WTC11 (cell line): ENCODE results near the gene CEP104. TPM values are rescaled to one million over a fixed set of nuclear protein-coding genes. Genes with fewer than 3 reads are reported as not detected.

Experiments
- ATAC-seq: fragments of 200-7000 bp; cut with Tn5 transposase; 2 replicates; pipeline ENCODE4 v1.10.0; 2021; ENCODE audit warnings: mild to moderate bottlenecking, moderate library complexity
- CTCF ChIA-PET: fragments of 300-600 bp; sonication (Branson Sonifier 250); formaldehyde crosslinking; loops from one replicate; lab custom pipeline; 2021; ENCODE audit warnings: antibody characterized with exemption; lab: Charles Lee
- POLR2A ChIA-PET: fragments of 350-600 bp; sonication (Branson Sonifier 250); formaldehyde crosslinking; loops from one replicate; lab custom pipeline; 2021; ENCODE audit warnings: antibody characterized with exemption; lab: Charles Lee
- DNase-seq: peaks from one replicate; pipeline ENCODE4 v3.0.0; 2021; ENCODE audit warnings: low spot score
- H3K27ac Mint-ChIP-seq: 2 replicates; pipeline ENCODE4 v1.8.0; 2021; ENCODE audit warnings: mixed read lengths
- H3K27me3 Mint-ChIP-seq: 2 replicates; pipeline ENCODE4 v1.8.0; 2021; ENCODE audit warnings: low read depth, mild to moderate bottlenecking, moderate library complexity, mixed read lengths
- H3K36me3 Mint-ChIP-seq: 2 replicates; pipeline ENCODE4 v1.8.0; 2021; ENCODE audit warnings: mixed read lengths
- H3K4me1 Mint-ChIP-seq: 2 replicates; pipeline ENCODE4 v1.8.0; 2022; ENCODE audit warnings: mixed read lengths
- H3K4me3 Mint-ChIP-seq: 2 replicates; pipeline ENCODE4 v1.8.0; 2021; ENCODE audit warnings: mild to moderate bottlenecking, moderate library complexity, mixed read lengths
- H3K9me3 Mint-ChIP-seq: 2 replicates; pipeline ENCODE4 v1.8.0; 2021; ENCODE audit warnings: mixed read lengths
- CDX4 ChIP-seq: fragments of 250-450 bp; sonication (Bioruptor Pico); IDR thresholded peaks from 2 replicates; pipeline ENCODE4 v1.9.0; 2021; ENCODE audit warnings: moderate library complexity, mild to moderate bottlenecking, inconsistent platforms, borderline replicate concordance
- CREB1 ChIP-seq: sonication (generic); formaldehyde crosslinking; IDR thresholded peaks from 2 replicates; pipeline ENCODE4 v1.8.0; 2023; ENCODE audit warnings: mild to moderate bottlenecking, missing genetic modification reagents
- E2F4 ChIP-seq: sonication (generic); formaldehyde crosslinking; IDR thresholded peaks from 2 replicates; pipeline ENCODE4 v1.8.1; 2022; ENCODE audit warnings: low read depth, mild to moderate bottlenecking, moderate library complexity, missing genetic modification reagents, borderline replicate concordance
- EMX1 ChIP-seq: fragments of 250-450 bp; sonication (Bioruptor Pico); IDR thresholded peaks from 2 replicates; pipeline ENCODE4 v1.8.0; 2021; ENCODE audit warnings: mild to moderate bottlenecking
- ESRRA ChIP-seq: sonication (generic); formaldehyde crosslinking; IDR thresholded peaks from 2 replicates; pipeline ENCODE4 v1.8.1; 2022; ENCODE audit warnings: mild to moderate bottlenecking, missing genetic modification reagents, borderline replicate concordance
- FOXJ3 ChIP-seq: sonication (generic); formaldehyde crosslinking; IDR thresholded peaks from 2 replicates; pipeline ENCODE4 v1.9.0; 2021; ENCODE audit warnings: missing genetic modification reagents, mild to moderate bottlenecking, borderline replicate concordance
- HMGXB4 ChIP-seq: sonication (generic); formaldehyde crosslinking; IDR thresholded peaks from 2 replicates; pipeline ENCODE4 v1.8.1; 2023; ENCODE audit warnings: mild to moderate bottlenecking, moderate library complexity, missing genetic modification reagents
- IRF1 ChIP-seq: sonication (generic); formaldehyde crosslinking; IDR thresholded peaks from 2 replicates; pipeline ENCODE4 v1.8.0; 2023; ENCODE audit warnings: missing genetic modification reagents
- PRDM15 ChIP-seq: sonication (generic); formaldehyde crosslinking; IDR thresholded peaks from 2 replicates; pipeline ENCODE4 v1.8.0; 2022; ENCODE audit warnings: missing genetic modification reagents
- RELA ChIP-seq: sonication (generic); formaldehyde crosslinking; IDR thresholded peaks from 2 replicates; pipeline ENCODE4 v1.8.1; 2022; ENCODE audit warnings: missing genetic modification reagents, mild to moderate bottlenecking, borderline replicate concordance
- SMAD4 ChIP-seq: sonication (generic); formaldehyde crosslinking; IDR thresholded peaks from 2 replicates; pipeline ENCODE4 v1.8.0; 2022; ENCODE audit warnings: mild to moderate bottlenecking, missing genetic modification reagents
- USF1 ChIP-seq: sonication (generic); formaldehyde crosslinking; IDR thresholded peaks from 2 replicates; pipeline ENCODE4 v1.8.0; 2022; ENCODE audit warnings: mild to moderate bottlenecking, missing genetic modification reagents
- ZNF219 ChIP-seq: sonication (generic); formaldehyde crosslinking; IDR thresholded peaks from 2 replicates; pipeline ENCODE4 v1.8.0; 2023; ENCODE audit warnings: missing genetic modification reagents, mild to moderate bottlenecking, borderline replicate concordance
- ZNF263 ChIP-seq: sonication (generic); formaldehyde crosslinking; IDR thresholded peaks from 2 replicates; pipeline ENCODE4 v1.8.1; 2022; ENCODE audit warnings: low read depth, mild to moderate bottlenecking, moderate library complexity, missing genetic modification reagents
- ZNF425 ChIP-seq: fragments of 250-450 bp; sonication (Bioruptor Pico); conservative IDR thresholded peaks from 2 replicates; pipeline ENCODE4 v1.9.0; 2021; ENCODE audit warnings: mild to moderate bottlenecking
- total RNA-seq: library from RNA; stranded (reverse); gene quantifications from 3 replicates; pipeline ENCODE4 v1.2.3, GENCODE V29; 2021
- TF ChIP-seq, protein P1 (sequence below): sonication (generic); formaldehyde crosslinking; IDR thresholded peaks from 2 replicates; pipeline ENCODE4 v1.8.0; 2023; ENCODE audit warnings: mild to moderate bottlenecking, missing genetic modification reagents
- TF ChIP-seq, protein P2 (sequence below): sonication (generic); formaldehyde crosslinking; IDR thresholded peaks from 2 replicates; pipeline ENCODE4 v1.8.0; 2022; ENCODE audit warnings: mild to moderate bottlenecking, missing genetic modification reagents

The CEP104 gene
- total RNA-seq, 1 experiment from 2014 or later = 38.0 TPM

- POLR2A ChIA-PET = no interaction called here
- H3K4me3 Mint-ChIP-seq = no peak overlapping the region; the same call in 1 of the 2 replicates
- DNase-seq = no peak
- no peak for ATAC-seq
- H3K9me3 Mint-ChIP-seq = peaks cover 14% of the 10 kb centered on the region; the same call in 1 of the 2 replicates
- peaks cover 23% of the 10 kb centered on the region for H3K4me1 Mint-ChIP-seq
- no peak overlapping the region for H3K27ac Mint-ChIP-seq
- peaks cover 8% of the 10 kb centered on the region for H3K36me3 Mint-ChIP-seq
- H3K27me3 Mint-ChIP-seq = no peaks in the 10 kb centered on the region; the same call in 1 of the 2 replicates
- CTCF ChIA-PET = no interaction called here
- TF ChIP-seq USF1 (no peak), ZNF263 (no peak), CREB1 (CRISPR knock-in tag) (no peak), HMGXB4 (no peak), PRDM15 (no peak), SMAD4 (CRISPR knock-in tag) (no peak), E2F4 (no peak), ESRRA (CRISPR knock-in tag) (no peak), EMX1 (no peak), ZNF425 (CRISPR knock-in tag) (no peak), FOXJ3 (CRISPR knock-in tag) (no peak), RELA (no peak), IRF1 (CRISPR knock-in tag) (no peak), ZNF219 (no peak), CDX4 (no peak)
- TF ChIP-seq, protein P1, sequence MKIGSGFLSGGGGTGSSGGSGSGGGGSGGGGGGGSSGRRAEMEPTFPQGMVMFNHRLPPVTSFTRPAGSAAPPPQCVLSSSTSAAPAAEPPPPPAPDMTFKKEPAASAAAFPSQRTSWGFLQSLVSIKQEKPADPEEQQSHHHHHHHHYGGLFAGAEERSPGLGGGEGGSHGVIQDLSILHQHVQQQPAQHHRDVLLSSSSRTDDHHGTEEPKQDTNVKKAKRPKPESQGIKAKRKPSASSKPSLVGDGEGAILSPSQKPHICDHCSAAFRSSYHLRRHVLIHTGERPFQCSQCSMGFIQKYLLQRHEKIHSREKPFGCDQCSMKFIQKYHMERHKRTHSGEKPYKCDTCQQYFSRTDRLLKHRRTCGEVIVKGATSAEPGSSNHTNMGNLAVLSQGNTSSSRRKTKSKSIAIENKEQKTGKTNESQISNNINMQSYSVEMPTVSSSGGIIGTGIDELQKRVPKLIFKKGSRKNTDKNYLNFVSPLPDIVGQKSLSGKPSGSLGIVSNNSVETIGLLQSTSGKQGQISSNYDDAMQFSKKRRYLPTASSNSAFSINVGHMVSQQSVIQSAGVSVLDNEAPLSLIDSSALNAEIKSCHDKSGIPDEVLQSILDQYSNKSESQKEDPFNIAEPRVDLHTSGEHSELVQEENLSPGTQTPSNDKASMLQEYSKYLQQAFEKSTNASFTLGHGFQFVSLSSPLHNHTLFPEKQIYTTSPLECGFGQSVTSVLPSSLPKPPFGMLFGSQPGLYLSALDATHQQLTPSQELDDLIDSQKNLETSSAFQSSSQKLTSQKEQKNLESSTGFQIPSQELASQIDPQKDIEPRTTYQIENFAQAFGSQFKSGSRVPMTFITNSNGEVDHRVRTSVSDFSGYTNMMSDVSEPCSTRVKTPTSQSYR = no peak
- TF ChIP-seq, protein P2, sequence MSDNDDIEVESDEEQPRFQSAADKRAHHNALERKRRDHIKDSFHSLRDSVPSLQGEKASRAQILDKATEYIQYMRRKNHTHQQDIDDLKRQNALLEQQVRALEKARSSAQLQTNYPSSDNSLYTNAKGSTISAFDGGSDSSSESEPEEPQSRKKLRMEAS (CRISPR knock-in tag) = no peak
These were observed 45.6 kb upstream of the CEP104 start for GRCh38 chr1:3902571-3903091.
